Fibroblast of the conjunctiva (primary cell): ENCODE data around the gene PNKP.

Experiments
- DNase-seq: peaks from one replicate; pipeline ENCODE4 v3.0.0-alpha.2; 2010; ENCODE audit warnings: low read depth

The PNKP gene

DNA sequence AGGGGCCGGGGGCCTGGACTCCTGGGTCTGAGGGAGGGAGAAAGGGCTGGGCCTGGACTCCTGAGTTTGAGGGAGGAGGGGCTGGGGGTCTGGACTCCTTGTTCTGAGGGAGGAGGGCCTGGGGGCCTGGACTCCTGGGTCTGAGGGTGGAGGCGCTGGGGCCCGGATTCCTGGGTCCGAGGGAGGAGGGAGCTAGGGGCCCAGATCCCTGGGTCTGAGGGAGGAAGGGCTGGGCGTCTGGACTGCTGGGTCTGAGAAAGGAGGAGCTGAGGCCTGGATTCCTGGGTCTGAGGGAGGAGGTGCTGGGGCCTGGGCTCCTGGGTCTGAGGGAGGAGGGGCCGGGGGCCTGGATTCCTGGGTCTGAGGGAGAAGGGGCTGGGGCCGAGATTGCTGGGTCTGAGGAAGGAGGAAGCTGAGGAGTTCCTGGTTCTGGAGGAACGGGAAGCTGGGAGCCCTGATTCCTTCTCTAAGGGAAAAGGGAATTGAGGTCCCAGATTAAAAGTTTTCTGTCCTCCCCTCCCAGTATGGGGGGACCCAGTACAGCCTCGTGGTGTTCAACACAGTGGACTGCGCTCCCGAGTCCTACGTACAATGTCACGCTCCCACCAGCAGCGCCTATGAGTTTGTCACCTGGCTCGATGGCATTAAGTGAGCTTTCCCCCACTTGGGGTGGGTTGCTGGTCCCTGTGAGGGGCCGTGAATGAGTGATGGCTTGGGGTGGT, 48.6 kb downstream of the PNKP start:
- no peak for DNase-seq

DNA sequence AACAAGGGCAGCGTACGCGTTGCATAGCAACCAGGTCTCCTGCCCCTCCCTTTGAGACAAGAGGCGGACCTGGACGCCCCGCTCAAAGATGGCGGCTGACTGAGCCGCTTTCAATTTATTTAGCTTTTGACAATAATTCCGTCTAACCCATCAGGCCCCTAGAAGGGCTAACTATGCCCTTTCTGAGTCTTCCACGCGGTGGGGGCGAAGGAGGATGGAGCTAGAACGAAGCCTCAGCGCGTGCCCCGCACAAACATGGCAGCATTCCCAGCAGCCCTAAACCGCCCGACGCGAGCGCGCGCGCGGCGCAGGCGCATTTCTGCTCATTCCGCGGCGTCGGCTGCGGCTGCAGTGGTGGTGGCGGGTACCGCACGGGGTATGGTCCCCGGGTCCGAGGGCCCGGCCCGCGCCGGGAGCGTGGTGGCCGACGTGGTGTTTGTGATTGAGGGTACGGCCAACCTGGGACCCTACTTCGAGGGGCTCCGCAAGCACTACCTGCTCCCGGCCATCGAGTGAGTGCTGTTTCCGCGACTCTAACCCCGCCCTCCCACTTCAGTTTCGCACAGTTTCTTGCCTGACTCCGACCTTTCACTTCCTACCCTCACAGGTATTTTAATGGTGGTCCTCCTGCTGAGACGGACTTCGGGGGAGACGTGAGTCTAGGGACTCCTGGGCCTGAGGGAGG, 49.3 kb downstream of the PNKP start, which contains the start of gene MED25:
TSS of gene MED25 (plus strand) at position 326 of the 685 bp plus-strand sequence. CDS start at position 379, 53 bp downstream.
- DNase-seq = peak; percentile 81

DNA sequence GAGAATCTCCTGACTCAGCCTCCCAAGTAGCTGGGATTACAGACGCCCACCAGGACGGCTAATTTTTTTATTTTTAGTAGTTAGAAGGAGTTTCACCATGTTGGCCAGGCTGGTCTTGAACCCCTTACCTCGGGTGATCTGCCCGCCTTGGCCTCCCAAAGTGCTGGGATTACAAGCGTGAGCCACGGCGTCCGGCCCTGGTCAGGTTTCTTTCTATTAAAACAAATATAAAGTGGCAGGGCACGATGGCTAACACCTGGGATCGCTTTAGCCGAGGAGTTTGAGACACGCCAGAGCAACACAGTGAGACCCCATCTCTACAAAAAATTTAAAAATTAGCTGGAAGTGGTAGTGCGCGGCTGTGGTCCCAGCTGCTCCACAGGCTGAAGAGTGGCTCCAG, 50.8 kb downstream of the PNKP start:
- no peak for DNase-seq

GRCh38 chr19:49814010-49814409, 53.4 kb downstream of the PNKP start:
- DNase-seq = no peak

GRCh38 chr19:49812997-49813861, 54.1 kb downstream of the PNKP start, which contains the start of gene FUZ:
Gene FUZ (minus strand): TSS chr19:49813292. CDS start chr19:49813106, 186 bp downstream.
- peak; percentile 99 for DNase-seq

- DNase-seq = no peak
Observed at GRCh38 chr19:49812452-49812996, 54.9 kb downstream of the PNKP start.

DNA sequence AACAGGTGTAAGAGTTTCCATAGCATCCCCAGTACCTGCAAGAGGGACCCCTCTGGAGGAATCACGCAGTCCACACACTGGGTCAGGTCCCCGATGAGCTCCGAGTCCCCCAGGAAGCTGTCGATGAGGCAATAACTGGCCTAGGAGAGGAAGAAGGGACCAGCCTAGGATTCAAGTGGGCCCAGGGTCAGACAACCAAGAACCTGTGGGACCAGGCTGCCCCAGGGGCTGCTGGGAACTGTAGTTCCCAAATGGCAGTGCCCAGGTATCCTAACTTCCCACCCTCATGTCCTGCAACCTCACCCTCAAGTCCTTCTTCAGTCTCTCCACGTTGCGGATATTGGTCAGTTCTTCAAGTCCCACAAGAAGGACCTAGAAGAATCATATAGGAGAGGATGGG, 56.0 kb downstream of the PNKP start:
- no peak for DNase-seq
